Measurements from ENCODE around the gene ESR2. TPM values are rescaled to one million over a fixed set of nuclear protein-coding genes. Genes with fewer than 3 reads are reported as not detected.

ESR2 gene
- total RNA-seq, 1 donor from 2014 or later: 0.16 TPM

DNA sequence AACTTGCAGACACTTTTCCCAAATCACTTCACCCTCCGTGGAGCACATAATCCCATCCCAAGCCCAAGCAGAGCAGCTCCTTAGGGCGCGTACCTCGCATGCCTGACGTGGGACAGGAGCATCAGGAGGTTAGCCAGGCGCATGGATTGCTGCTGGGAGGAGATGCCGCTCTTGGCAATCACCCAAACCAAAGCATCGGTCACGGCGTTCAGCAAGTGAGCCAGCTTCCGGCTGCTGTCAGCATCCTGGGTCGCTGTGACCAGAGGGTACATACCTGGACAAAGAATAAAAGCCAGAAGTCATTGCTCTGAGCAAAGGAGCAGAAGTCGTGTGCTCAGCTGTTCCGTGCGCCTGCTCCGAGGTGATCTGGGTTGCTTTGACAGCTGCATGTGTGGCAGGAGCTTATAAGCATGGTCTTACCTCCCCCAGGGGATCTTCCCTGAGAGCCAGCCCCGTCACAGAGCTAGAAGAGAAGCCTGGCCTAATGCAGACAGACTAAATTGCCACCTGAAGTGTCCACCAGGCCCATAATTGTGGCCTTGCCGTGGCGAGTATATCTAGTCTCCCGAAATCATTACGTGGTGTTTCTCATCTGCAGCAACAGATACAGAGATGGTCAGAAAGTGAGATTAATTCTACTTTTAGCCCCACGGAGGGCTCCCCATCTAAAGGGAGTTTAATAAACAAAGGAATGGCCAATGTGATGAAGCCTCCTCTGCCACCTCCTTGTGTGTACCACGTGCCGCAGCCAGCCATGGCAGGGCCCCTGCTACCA lies 59.1 kb downstream of the ESR2 start:
- Histone ChIP-seq H3K36me3 (ENCODE audit: insufficient read depth, low read length) (no peaks in the 10 kb centered on the region), H3K9me3 (ENCODE audit: insufficient read depth, low read depth, low read length) (no peaks in the 10 kb centered on the region), H3K4me2 (ENCODE audit: low read length) (peak overlapping the region; percentile 11), H3K79me2 (ENCODE audit: insufficient read depth, low read length) (no peaks in the 10 kb centered on the region), H3K4me3 (ENCODE audit: insufficient read depth, low read depth, low read length) (no peak overlapping the region), H3K9ac (ENCODE audit: low read length) (no peak overlapping the region), H3K27ac (ENCODE audit: low read depth, low read length) (no peak overlapping the region), H3K27me3 (ENCODE audit: insufficient read depth, low read length) (peaks cover 19% of the 10 kb centered on the region), H4K20me1 (ENCODE audit: insufficient read depth, low read length) (peaks cover 6% of the 10 kb centered on the region), H2AFZ (ENCODE audit: low read depth, low read length) (no peak overlapping the region), H3K4me1 (ENCODE audit: insufficient read depth, low read length) (peaks cover 32% of the 10 kb centered on the region)
- Mint-ChIP-seq H3K27me3 (ENCODE audit: low read depth, unreplicated experiment) (peaks cover 19% of the 10 kb centered on the region), H3K9me3 (ENCODE audit: unreplicated experiment) (no peaks in the 10 kb centered on the region), H3K36me3 (ENCODE audit: low read depth, unreplicated experiment) (no peaks in the 10 kb centered on the region), H3K4me3 (ENCODE audit: unreplicated experiment) (no peak overlapping the region), H3K27ac (ENCODE audit: unreplicated experiment) (no peak overlapping the region), H3K4me1 (ENCODE audit: low read depth, unreplicated experiment) (peaks cover 20% of the 10 kb centered on the region)
- no peak for TF ChIP-seq EZH2 (IDR thresholded peaks at IDR 0.05; ENCODE audit: insufficient read depth, low read length)
- TF ChIP-seq CTCF (IDR thresholded peaks at IDR 0.05; ENCODE audit: insufficient read depth, low read depth, low read length): no peak
- FAIRE-seq (no peak), DNase-seq (ENCODE audit: low read depth) (peak; percentile 61)

- no peak overlapping the region for H3K4me3 ChIP-seq (ENCODE audit: insufficient read depth, low read depth, low read length)
- H4K20me1 ChIP-seq (ENCODE audit: insufficient read depth, low read length): peaks cover 6% of the 10 kb centered on the region
- no peaks in the 10 kb centered on the region for H3K9me3 Mint-ChIP-seq (ENCODE audit: unreplicated experiment)
- no peak overlapping the region for H2AFZ ChIP-seq (ENCODE audit: low read depth, low read length)
- no peaks in the 10 kb centered on the region for H3K36me3 ChIP-seq (ENCODE audit: insufficient read depth, low read length)
- peaks cover 20% of the 10 kb centered on the region for H3K4me1 Mint-ChIP-seq (ENCODE audit: low read depth, unreplicated experiment)
- no peak overlapping the region for H3K27ac Mint-ChIP-seq (ENCODE audit: unreplicated experiment)
- H3K27me3 Mint-ChIP-seq (ENCODE audit: low read depth, unreplicated experiment): peaks cover 14% of the 10 kb centered on the region
- DNase-seq (ENCODE audit: low read depth) (no peak), FAIRE-seq (no peak)
- no peak overlapping the region for H3K9ac ChIP-seq (ENCODE audit: low read length)
- no peaks in the 10 kb centered on the region for H3K36me3 Mint-ChIP-seq (ENCODE audit: low read depth, unreplicated experiment)
- H3K27ac ChIP-seq (ENCODE audit: low read depth, low read length): no peak overlapping the region
- peaks cover 32% of the 10 kb centered on the region for H3K4me1 ChIP-seq (ENCODE audit: insufficient read depth, low read length)
- no peaks in the 10 kb centered on the region for H3K79me2 ChIP-seq (ENCODE audit: insufficient read depth, low read length)
- H3K9me3 ChIP-seq (ENCODE audit: insufficient read depth, low read depth, low read length): no peaks in the 10 kb centered on the region
- no peak overlapping the region for H3K4me3 Mint-ChIP-seq (ENCODE audit: unreplicated experiment)
- TF ChIP-seq CTCF (IDR thresholded peaks at IDR 0.05; ENCODE audit: insufficient read depth, low read depth, low read length) (no peak), EZH2 (IDR thresholded peaks at IDR 0.05; ENCODE audit: insufficient read depth, low read length) (no peak)
- H3K4me2 ChIP-seq (ENCODE audit: low read length): no peak overlapping the region
- peaks cover 18% of the 10 kb centered on the region for H3K27me3 ChIP-seq (ENCODE audit: insufficient read depth, low read length)
Observed at GRCh38 chr14:64233531-64234190, 60.5 kb downstream of the ESR2 start.

All from astrocyte (in vitro differentiated cells and primary cell).